ENCODE results near the gene ADRA1B. TPM values are rescaled to one million over a fixed set of nuclear protein-coding genes. Genes with fewer than 3 reads are reported as not detected.

The ADRA1B gene
- total and polyA plus RNA-seq, 2 donors from 2014 or later, result 1.6 to 2.3 TPM

DNA sequence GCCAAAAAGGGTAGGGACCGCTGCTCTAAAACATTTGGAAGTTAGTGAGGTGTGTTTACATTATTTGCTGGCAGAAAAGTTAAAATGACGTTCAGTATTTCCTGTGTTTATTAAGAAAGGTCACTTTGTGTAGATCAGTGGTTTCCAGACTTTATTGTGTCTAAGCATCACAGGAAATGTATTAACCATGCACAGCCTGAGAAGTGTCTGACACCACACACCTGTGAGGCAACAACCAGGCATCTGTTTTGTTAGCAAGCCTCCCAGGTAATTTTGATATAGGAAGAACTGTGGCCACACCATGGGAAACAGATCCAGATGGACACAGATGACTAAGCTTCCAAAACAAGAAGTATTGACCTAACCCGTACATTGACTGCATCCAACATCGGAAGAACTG lies 104.7 kb downstream of the ADRA1B start:
- FAIRE-seq, result no peak
- Histone ChIP-seq H3K4me1 (ENCODE audit: control insufficient read depth in 2 of 3, insufficient read depth in 2 of 3, low read depth in 1 of 3, low read length in 3 of 3) (peaks cover 0 to 4% (median 2%) of the 10 kb centered on the region in 3 donors), H3K9ac (ENCODE audit: low read length in 3 of 3) (no peak overlapping the region)

DNA sequence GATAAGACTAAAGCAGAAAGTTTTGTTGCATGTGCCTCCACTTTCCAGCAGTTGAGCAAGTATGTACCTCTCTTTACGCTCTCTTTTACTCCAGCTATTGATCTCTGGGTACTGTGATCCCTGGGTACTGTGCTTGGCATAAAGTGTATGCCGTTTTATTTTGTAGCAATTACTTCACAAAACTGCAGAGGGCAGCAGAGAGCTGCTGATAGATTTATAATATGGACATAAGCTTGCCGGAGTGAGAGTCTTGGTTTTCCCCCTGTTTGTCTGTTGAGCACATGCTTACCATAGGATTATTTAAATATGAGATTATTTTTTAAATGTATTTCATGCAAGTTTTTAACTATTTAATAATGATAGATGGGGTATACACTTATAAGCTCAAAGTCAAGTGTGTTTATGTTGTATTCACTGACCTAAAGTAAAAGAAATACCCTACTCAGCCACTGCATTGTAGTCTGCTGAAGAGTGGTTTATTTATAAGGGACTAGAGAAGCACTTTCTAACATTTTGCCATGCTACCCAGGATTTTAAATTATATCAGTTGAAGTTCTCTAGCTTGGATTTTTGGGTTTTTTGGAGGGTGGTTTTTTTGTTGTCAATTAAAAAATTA lies 105.7 kb downstream of the ADRA1B start:
- intact Hi-C loops (cut with DNase I), result no loop called here
- Histone ChIP-seq H3K27me3 (ENCODE audit: control insufficient read depth, insufficient read depth, low read length) (no peaks in the 10 kb centered on the region), H3K27ac (ENCODE audit: low read depth in 2 of 2, low read length in 2 of 2) (no peak overlapping the region), H3K4me1 (ENCODE audit: control insufficient read depth in 2 of 3, insufficient read depth in 2 of 3, low read depth in 1 of 3, low read length in 3 of 3) (peaks cover 0 to 4% (median 2%) of the 10 kb centered on the region in 3 donors), H3K4me3 (ENCODE audit: low read length in 3 of 3) (no peak overlapping the region), H3K36me3 (ENCODE audit: control insufficient read depth in 2 of 3, insufficient read depth in 3 of 3, low read length in 3 of 3) (peaks cover 0 to 2% (median 0%) of the 10 kb centered on the region in 3 donors), H3K9ac (ENCODE audit: low read length in 3 of 3) (no peak overlapping the region), H3K9me3 (ENCODE audit: control insufficient read depth in 2 of 3, insufficient read depth in 1 of 3, low read length in 3 of 3) (no peaks in the 10 kb centered on the region)
- peak; percentile 95 for FAIRE-seq
- TF ChIP-seq, protein P1, sequence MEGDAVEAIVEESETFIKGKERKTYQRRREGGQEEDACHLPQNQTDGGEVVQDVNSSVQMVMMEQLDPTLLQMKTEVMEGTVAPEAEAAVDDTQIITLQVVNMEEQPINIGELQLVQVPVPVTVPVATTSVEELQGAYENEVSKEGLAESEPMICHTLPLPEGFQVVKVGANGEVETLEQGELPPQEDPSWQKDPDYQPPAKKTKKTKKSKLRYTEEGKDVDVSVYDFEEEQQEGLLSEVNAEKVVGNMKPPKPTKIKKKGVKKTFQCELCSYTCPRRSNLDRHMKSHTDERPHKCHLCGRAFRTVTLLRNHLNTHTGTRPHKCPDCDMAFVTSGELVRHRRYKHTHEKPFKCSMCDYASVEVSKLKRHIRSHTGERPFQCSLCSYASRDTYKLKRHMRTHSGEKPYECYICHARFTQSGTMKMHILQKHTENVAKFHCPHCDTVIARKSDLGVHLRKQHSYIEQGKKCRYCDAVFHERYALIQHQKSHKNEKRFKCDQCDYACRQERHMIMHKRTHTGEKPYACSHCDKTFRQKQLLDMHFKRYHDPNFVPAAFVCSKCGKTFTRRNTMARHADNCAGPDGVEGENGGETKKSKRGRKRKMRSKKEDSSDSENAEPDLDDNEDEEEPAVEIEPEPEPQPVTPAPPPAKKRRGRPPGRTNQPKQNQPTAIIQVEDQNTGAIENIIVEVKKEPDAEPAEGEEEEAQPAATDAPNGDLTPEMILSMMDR (IDR thresholded peaks at IDR 0.05; ENCODE audit: borderline replicate concordance, extremely low read depth, insufficient read depth), result peak; percentile 87
- peak in 4 of 5 donors; percentile 47 to 82 (median 68) for DNase-seq

More for the DNA sequence above, 104.7 kb downstream of the ADRA1B start:
- TF ChIP-seq, protein P1 (IDR thresholded peaks at IDR 0.05; ENCODE audit: borderline replicate concordance, extremely low read depth, insufficient read depth), result no peak
- Histone ChIP-seq H3K4me3 (ENCODE audit: low read length in 3 of 3) (no peak overlapping the region), H3K27me3 (ENCODE audit: control insufficient read depth, insufficient read depth, low read length) (no peaks in the 10 kb centered on the region), H3K27ac (ENCODE audit: low read depth in 2 of 2, low read length in 2 of 2) (no peak overlapping the region), H3K9me3 (ENCODE audit: control insufficient read depth in 2 of 3, insufficient read depth in 1 of 3, low read length in 3 of 3) (no peaks in the 10 kb centered on the region), H3K36me3 (ENCODE audit: control insufficient read depth in 2 of 3, insufficient read depth in 3 of 3, low read length in 3 of 3) (peaks cover 0 to 3% (median 2%) of the 10 kb centered on the region in 3 donors)
- no peak for DNase-seq
- intact Hi-C loops (cut with DNase I), result no loop called here

Other genes starting within 250 kb of the ADRA1B start
- 41.4 TPM for gene TTC1, start 92.7 kb downstream of the ADRA1B start, total RNA-seq
- gene TTC1, start 92.7 kb downstream of the ADRA1B start, polyA plus RNA-seq (ENCODE audit: insufficient read depth, low read depth, low replicate concordance), result 94.4 TPM
- gene PWWP2A, start 203.0 kb downstream of the ADRA1B start, total RNA-seq, result 21.6 TPM
- 6.3 TPM for gene PWWP2A, start 203.0 kb downstream of the ADRA1B start, polyA plus RNA-seq (ENCODE audit: insufficient read depth, low read depth, low replicate concordance)